Epidermal melanocyte (primary cell): Measurements from ENCODE around the gene ATXN7.

Source experiments
- DNase-seq: peaks from one replicate; pipeline ENCODE4 v3.0.0; 2011; ENCODE audit warnings: low spot score; ENCODE audit not compliant: insufficient read length

ATXN7 gene

GRCh38 chr3:63864008-63864964, 619 bp downstream of the ATXN7 start:
- no peak for DNase-seq

DNA sequence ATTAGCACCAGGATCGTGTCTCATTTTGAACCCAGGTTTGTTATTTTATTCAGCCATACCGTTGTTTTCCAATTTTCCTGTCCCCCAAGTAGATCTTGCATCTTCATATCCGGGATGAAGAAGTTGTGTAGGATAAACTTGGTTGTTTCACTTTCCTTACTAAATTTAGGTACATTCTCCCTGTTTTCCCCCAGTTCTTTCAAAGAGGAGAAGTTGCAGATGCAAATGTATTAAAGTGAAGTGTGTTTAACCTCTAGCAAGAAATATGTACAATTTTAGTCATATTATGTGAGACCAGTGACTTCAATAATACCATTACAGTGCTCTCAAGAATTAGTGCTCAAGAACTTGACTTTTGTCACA, 1.3 kb downstream of the ATXN7 start:
- DNase-seq = no peak

DNA sequence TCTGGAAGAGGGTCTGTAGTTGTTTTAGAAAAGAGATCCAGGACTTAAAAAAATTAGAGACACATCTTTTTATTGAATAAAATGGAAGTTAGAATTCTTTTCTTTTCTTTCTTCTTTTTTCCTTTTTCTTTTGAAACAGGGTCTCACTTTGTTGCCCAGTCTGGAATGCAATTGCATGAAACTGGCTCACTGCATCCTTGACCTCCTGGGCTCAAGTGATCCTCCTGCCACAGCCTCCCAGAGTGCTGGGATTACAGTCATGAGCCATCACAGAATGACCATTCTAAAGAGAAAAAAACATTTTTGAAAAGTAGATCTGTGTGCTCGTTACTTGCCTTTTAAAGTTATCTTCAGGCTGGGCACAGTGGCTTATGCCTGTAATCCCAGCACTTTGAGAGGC, 3.6 kb downstream of the ATXN7 start:
- no peak for DNase-seq

DNA sequence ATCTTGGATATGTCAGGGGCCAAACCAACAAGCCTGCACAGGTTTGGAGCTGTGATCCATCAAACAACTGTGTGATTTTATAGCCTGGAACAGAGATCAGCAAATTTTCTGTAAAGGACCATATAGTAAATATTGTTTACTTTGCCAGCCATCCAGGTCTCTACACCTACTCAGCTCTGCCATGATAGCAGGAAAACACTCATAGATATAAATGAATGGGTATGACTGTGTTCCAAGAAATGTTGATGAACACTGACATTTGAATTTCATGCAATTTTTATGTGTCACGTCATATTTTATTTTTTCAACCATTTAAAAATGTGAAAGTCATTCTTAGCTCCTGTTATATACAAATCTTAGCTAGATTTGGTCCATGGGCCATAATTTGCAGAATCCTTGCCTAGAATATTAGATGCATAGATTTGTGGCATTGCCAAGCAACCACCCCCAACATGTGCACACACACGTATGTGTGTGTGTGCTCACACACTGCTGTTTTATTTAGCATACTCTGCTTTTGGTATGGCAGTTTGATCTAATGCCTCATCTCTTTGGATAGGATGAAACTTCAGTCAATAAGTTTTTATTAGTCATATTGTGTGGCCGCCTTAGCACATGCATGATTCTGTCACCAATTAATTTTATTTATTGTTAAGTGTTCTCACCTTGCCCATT, 6.4 kb downstream of the ATXN7 start:
- no peak for DNase-seq

- no peak for DNase-seq
Observed at GRCh38 chr3:63870615-63871005, 6.9 kb downstream of the ATXN7 start.

DNA sequence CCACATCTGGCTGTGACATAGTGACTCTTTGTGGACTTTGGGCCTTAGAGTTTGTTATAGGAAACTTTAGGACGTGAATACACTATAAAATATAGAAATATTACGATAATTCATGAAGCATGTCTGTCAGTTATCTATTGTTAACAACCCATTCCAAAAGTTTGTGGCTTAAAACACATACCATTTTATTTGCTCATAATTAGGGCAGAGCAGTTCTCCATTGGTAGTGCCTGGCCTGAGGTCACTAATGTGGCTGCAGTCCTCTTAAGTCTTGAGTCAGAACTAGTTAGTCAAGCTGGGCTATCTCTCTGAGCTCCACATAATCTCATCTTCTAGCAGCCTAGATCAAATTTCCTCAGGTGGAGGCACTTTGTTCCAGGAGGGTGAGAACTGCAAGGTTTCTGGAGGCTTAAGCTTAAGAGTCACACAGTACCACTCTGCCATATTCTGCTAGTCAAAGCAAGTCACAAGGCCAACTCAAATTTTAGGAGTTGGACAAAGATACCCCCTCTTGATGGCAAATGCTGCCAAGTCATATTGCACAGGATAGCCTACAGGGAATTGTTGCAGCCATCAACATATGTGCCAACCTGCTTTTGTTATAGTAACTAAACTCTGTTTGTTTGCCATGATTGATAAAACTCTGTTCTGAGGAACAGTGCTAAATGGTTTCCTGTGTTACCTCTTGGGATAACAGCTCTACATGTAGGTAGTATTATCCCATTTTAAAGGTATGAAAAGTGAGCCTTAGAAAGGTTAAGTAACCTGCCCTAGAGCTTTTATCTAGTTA, 8.7 kb downstream of the ATXN7 start:
- no peak for DNase-seq

DNA sequence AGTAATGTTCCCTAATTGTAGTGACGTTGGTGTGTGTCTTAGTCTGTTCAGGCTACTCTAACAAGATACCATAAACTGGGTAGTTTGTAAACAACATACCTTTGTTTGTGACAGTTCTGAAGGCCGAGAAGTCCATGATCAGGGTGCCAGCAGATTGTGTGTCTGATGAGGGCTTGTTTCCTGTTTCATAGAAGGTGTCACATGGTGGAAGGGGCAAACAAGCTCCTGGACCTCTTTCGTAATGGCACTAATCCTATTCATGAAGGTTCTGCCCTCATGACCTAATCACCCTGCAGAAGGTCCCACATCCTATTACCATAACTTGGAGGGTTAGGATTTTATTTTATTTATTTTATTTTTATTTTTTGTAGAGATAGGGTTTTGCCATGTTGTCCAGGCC, 11.1 kb downstream of the ATXN7 start:
- no peak for DNase-seq

DNA sequence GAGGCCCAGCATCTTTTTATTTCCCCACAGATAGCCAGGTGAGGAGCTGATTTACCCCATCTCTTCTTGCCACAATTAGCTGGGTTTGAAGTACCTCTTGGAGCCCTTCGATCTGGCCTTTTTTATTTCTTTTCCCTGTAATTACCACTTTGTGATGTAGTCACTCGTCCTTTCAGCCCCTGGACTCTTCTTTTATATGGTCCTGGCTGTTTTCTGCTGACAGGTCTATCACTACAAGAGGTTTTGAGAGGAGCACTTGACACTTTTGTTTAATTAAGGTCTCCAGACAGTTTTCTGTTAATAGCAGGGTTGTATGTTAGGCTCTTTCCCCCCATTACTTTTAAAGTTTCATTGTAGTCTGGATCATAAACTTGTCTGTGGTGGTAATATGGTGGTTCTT, 11.8 kb downstream of the ATXN7 start:
- no peak for DNase-seq

DNA sequence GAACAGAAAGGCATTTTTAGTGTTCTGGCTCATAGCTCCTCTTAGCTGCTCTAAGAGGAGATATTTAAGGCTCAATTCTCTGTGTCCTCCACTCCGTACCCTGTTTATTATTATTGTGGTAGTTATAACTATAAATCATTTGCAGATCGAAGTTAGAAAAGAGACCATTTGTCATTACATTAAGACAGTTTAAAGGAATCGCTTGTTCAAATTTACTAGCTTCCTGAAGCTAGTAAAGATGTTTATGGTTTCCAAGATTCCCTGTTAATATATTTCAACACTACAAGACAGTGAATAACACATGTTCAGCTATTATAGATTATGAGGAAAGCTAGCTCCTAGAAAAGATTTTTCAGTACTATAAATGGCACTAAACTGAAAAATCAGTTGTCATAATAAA, 12.6 kb downstream of the ATXN7 start:
- DNase-seq = no peak

GRCh38 chr3:63877737-63878393, 14.2 kb downstream of the ATXN7 start:
- no peak for DNase-seq

- no peak for DNase-seq
Observed at GRCh38 chr3:63878394-63879060, 14.9 kb downstream of the ATXN7 start.

GRCh38 chr3:63880653-63881052, 17.0 kb downstream of the ATXN7 start:
- no peak for DNase-seq

DNA sequence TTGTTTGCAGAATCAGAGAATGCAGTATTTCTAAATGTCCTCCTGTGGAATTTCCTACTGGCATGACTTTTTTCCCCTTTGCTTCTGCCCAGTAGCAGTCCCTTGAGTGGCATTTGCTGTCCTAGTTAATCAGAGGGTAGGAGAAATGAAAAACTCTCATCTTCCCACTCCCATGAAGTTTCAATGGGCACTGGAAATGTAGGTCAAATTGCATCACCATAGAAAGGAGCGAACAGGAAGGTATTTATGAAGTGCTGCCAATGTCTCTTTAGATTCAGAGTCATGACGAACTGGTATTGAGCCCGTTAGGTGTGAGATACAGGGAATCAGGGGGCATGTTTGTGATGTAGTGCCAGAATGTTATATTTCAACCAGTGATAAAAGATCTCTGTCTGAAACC, 23.2 kb downstream of the ATXN7 start:
- DNase-seq = no peak

DNA sequence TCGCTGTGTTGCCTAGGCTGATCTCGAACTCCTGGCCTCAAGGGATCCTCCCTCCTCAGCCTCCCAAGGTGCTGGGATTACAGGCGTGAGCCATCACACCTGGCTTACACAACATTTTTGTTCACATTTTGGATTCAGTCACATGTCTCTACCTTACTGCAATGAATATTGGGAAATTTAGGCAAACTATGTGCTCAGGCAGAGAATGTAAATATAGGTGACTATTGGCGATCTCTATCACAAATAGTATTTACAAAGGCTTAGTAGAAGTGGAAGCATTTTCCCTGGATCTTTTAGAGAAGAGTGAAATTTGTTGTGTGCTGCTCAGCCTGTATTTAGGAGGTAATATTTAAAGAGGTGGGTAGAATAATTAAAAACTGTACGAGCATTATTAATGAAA, 27.9 kb downstream of the ATXN7 start:
- DNase-seq = no peak

- no peak for DNase-seq
Observed at GRCh38 chr3:63892773-63893352, 29.2 kb downstream of the ATXN7 start.

GRCh38 chr3:63895422-63896189, 31.9 kb downstream of the ATXN7 start:
- DNase-seq = no peak

DNA sequence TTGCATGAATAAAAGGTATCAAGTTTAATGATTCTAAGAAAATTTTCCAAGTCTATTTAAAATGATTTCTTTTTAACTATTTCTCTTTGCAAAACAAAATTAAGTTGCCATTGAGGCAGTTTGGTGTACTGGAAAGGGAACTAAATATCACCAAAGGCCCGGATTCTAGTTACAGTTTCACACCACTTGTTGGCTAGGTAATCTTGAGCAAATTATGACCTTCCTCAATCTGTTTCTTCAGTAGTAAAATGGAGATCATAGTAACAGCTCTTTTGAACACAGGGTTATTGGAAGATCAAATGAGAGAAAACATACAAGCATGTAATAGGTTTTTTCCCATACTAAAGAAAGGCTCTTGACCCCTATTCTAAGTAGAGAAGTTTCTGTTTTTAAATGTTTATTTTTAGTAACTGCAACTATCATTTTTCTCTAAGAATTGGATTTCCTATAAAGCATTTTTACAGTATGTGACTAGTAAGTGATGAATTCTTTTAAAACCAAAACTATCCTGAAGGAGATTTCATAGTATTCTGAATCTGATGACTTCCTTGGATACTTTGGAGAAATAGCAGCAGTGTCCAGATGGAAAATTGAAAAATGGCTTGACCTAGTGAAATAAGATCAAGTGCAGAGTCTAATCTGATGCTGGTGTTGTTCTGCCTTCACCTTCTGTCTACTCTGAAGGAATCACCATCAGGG, 32.8 kb downstream of the ATXN7 start:
- no peak for DNase-seq

GRCh38 chr3:63900010-63900409, 36.3 kb downstream of the ATXN7 start:
- no peak for DNase-seq

- no peak for DNase-seq
Observed at GRCh38 chr3:63900459-63900858, 36.8 kb downstream of the ATXN7 start.
